HG03159 (cell line): ENCODE data around the gene TEX22.

Experiments used
- ATAC-seq: cut with Tn5 transposase; IDR thresholded peaks from one replicate; pipeline ENCODE4 v1.9.1; 2021; ENCODE audit warnings: mild to moderate bottlenecking, moderate library complexity; ENCODE audit not compliant: unreplicated experiment

TEX22 gene

GRCh38 chr14:105455086-105455640, 56.8 kb downstream of the TEX22 start:
- ATAC-seq: no peak

DNA sequence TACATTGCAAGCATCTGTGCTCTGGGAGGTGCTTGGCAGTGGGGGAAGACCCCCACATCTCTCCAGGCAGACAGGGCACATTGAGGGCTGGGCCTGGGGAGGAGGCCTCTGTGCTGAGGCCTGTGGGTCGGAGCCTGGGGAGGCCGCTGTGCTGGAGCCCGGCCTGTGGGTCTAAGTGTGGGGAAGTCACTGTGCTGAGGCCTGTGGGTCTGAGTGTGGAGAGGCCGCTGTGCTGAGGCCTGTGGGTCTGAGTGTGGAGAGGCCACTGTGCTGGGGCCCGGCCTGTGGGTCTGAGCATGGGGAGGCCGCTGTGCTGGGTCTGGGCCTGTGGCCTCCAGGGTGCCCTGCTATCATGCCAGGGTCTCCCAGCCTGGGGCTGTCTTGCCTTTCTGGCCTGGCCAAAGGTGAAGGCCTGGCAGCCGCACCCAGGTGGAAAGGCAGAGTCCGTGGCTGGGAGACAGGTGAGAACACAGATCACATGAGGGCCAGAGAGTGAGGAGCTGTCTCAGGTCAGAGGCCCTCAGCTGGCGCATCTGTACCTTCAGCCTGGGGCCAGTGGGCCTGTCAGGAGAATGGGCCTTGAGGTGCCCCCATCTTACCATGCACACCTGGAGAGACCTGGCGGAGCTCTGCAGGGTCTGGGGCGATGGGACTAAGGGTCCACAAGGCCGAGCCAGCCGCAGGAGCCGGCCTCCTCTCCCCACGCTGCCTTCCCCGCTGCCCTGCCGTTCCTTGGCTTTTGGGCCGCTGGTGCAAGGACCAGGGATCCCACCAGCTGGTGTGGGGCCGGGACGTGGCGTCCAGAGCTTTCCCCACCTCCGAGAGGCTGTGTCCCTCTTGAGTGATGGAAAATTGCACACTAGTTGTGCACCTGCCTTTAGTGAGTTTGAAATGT, 57.7 kb downstream of the TEX22 start:
- no peak for ATAC-seq

GRCh38 chr14:105456736-105457617, 58.6 kb downstream of the TEX22 start:
- ATAC-seq: no peak

DNA sequence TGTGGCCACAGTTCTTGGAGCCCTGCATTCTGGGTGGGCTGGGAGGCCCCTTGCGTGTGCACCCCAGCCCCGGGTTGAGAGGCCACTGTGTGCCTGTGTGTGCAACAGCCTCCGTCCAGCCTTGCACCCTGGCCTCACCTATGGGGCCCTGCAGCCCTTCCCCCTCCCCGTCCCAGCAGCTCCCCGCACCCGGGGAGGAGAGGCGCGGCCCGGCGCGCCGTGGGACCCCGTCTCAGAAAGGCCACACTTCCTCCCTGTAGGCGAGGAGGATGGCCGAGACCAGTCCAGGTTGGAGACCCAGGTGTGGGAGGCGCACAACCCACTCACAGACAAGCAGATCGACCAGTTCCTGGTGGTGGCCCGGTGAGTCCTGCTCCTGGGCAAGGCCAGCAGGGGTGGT, 59.7 kb downstream of the TEX22 start:
- no peak for ATAC-seq

DNA sequence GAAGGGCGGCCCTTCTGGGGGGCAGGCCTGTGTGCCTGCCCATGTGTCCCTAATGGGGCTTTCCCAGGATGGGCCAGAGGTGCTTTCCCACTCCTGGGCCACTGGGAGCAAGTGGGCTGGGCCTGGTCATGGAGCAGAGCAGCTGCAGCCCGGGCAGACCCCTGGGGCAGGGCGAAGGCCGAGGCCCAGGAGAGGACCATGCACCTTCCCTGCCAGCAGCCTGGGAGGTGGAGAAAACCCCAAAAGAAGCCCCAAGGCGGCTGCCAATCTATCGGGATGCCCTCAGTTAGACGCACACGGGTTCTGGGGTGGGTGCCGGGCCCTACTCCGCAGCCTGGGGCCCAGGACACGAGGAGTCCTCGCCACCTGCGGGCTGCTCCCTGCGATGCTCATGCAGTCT, 60.2 kb downstream of the TEX22 start:
- no peak for ATAC-seq

DNA sequence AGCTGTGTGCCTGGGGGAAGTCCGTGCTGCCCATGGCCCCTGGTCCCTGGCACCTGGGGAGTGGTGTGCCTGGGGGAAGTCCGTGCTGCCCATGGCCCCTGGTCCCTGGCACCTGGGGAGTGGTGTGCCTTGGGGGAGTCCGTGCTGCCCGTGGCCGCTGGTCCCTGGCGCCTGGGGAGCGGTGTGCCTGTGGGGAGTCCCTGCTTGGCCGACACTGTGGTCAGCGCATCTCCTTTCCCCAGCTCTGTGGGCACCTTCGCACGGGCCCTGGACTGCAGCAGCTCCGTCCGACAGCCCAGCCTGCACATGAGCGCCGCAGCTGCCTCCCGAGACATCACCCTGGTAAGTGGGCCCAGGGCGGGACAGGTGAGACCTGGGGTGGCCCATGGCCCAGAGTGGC, 61.8 kb downstream of the TEX22 start:
- no peak for ATAC-seq

DNA sequence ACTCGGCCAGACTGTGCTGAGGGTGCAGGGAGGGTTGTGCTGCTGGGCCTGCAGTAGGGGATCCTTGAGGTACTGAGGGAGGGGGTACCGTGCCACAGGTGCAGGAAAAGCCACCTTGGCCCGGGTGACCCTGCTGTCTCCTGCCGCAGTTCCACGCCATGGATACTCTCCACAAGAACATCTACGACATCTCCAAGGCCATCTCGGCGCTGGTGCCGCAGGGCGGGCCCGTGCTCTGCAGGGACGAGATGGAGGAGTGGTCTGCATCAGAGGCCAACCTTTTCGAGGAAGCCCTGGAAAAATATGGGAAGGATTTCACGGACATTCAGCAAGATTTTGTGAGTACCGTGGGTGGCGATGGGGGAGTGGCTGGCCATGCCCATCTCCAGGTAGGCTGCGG, 62.3 kb downstream of the TEX22 start:
- no peak for ATAC-seq

GRCh38 chr14:105461903-105462302, 63.6 kb downstream of the TEX22 start:
- ATAC-seq: no peak
